Skeletal muscle cell (primary cell): ENCODE measurements around the gene SNAPC2.

Experiments used
- DNase-seq: peaks from one replicate; pipeline ENCODE4 v3.0.0-alpha.2; 2010; ENCODE audit warnings: low read depth
- H3K4me3 ChIP-seq: 2 replicates; pipeline ENCODE4 v1.5.1; 2011; ENCODE audit warnings: low read depth, mild to moderate bottlenecking, control low read depth, low read length, moderate library complexity

Gene SNAPC2

GRCh38 chr19:7907122-7907521, 13.0 kb upstream of the SNAPC2 start:
- no peak for DNase-seq
- H3K4me3 ChIP-seq, result no peak overlapping the region

- no peak overlapping the region for H3K4me3 ChIP-seq
- no peak for DNase-seq
Measured at GRCh38 chr19:7907544-7907943, 12.6 kb upstream of the SNAPC2 start.

DNA sequence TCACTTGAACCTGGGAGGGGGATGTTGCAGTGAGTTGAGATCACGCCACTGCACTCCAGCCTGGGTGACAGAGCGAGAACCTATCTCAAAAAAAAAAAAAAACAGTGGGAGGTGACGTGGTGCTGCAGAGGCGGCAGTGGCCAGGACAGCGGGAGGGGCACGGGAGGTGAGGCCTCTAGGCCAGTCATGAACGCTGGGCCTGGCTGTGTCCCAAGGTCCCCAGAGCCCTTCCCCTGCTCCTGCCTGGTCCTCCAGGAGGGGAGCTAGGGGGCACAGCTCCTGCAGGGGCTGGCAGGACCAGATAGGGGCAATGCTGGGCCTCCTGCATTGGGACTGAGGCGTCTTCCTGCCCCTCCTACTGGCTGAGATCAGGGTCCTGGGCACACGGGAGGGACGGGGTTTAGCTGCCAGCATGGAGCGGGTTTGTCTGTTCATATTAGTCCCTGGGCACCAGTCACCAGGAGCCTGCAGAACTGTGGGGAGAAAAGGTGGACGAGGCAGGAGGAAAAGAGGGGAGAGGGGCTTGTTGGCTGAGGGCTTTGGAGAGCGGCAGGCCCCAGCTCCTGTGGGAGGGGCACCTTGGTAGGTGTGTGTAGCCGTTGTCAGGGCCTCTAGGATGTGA, 11.9 kb upstream of the SNAPC2 start:
- no peak overlapping the region for H3K4me3 ChIP-seq
- DNase-seq, result no peak

DNA sequence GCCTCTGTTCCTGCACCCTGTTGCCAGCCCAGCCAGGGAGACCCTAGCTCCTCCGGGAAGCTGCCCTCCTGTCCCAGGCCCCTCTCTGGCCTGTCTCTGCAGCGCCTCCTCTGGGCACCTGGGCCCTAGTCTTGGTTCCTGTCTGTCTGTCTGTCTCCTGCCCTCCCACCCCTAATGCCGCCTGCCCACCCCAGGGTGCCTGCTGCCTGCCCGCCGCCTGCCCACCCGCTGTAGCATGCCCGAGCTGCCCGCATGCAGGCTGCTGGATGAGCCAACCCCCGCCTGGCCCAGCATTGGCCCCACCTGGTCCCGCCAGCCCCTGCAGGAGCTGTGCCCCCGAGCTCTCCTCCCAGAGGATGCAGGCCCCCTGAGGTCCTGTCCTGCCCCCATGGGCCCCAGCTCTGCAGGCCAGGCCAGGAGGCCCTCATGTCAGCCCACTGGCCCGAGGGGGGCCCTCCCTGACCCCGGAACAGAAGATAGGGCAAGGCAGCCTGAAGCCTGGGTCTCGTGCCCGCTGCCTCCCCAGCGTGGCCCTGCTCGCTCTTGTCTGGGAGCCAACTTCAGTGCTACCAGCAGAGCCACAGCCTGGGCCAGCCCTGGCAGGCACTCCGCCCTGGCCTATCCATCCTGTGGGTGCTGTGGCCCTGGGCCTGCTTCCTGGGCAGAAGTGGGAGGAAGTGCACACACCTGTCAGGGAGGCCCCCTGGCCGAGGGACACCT, 11.2 kb upstream of the SNAPC2 start:
- no peak for DNase-seq
- H3K4me3 ChIP-seq, result no peak overlapping the region

DNA sequence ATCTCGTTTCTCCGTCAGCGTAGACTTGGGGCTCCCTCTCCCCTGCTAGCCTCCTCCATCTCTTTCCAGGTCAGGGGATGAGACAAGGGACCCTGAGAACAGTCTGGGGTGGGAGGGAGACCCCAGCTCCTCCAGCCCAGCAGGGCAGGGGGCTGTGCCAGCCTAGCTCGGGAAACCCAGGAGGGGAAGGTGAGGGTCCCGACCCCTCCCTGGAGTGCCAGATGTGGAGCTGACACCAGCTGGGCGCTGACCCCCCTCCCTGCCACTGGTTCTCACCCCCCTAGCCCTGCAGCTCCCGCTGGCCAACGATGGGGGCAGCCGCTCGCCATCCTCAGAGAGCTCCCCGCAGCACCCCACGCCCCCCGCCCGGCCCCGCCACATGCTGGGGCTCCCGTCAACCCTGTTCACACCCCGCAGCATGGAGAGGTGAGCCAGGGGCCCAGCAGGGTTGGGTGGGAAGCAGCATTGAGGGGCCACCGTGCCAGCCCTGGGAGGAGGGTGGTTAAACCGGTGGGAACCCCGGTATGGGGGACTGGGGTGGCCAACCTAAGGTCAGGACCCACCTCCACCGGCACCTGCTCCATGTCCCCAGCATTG, 10.6 kb upstream of the SNAPC2 start:
- no peak overlapping the region for H3K4me3 ChIP-seq
- DNase-seq, result no peak

- H3K4me3 ChIP-seq, result no peak overlapping the region
- no peak for DNase-seq
Measured at GRCh38 chr19:7910321-7911161, 9.6 kb upstream of the SNAPC2 start.

GRCh38 chr19:7911508-7912143, 8.5 kb upstream of the SNAPC2 start:
- DNase-seq, result no peak
- H3K4me3 ChIP-seq, result no peak overlapping the region

DNA sequence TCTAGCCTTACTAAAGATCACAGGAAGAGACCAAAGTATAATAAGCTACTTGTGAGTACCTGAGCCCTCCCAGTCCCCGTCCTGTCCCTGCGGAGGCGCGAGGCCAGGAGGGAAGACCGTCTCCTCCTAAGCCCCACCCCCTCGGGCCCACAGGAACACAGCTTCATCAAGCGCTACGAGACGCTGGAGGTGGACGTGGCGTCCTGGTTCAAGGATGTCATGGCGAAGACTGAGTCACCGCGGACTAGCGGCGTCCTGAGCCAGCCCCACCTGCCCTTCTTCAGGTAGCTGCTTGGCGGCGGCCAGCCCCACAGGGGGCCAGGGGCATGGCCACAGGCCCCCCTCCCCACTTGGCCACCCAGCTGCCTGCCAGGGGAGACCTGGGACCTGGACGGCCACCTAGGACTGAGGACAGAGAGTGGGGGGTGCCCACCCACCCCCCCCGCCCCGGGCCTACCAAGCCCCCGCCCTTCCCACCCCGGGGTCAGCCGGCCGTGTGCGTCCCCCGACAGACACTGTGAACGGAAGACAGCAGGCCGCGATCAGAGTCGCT, 7.9 kb upstream of the SNAPC2 start:
- H3K4me3 ChIP-seq, result no peak overlapping the region
- no peak for DNase-seq

DNA sequence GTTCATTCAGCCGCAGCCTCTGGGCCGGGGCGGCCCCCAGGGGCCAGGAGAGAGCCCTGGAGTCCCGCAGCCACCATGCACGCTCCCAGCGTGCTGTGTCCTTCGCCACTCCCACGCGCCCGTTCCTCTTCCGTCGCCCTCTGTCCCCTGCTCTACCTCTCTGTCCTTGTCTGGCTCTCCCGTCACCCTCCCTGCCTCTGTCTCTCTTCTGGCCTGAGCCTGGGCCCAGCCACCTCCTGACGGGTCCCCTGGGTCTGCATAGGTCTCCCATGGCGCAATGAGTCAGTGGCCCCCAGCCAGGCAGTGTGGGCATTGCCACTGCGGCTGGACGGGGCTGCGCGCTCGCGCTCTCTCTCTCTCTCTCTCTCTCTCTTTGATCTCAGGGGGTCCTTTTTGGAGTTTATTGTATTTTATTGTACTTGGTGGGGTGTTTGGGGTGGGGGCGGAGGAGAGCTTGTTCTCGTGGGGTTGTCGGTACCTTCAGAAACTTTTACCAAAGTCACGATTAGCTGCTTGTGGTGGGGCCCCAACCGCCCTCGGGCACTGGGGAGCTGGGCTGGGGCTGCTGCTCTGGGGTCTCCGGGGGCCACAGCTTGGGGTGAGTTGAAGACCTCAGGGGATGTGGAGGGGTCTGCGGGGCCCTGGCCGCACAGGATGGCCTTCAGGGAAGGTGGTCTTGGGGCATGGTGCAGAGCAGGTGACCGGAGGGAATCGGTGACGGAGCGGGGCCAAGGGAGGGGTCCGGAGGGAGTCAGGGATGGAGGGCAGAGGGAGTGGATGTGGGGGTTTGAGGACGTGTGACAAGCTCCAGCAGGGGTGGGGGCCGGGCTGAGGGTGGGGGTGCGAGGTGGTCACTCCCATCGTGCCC, 7.2 kb upstream of the SNAPC2 start:
- DNase-seq, result no peak
- H3K4me3 ChIP-seq, result no peak overlapping the region

- DNase-seq, result no peak
- H3K4me3 ChIP-seq, result no peak overlapping the region
Measured at GRCh38 chr19:7913652-7914051, 6.5 kb upstream of the SNAPC2 start.

DNA sequence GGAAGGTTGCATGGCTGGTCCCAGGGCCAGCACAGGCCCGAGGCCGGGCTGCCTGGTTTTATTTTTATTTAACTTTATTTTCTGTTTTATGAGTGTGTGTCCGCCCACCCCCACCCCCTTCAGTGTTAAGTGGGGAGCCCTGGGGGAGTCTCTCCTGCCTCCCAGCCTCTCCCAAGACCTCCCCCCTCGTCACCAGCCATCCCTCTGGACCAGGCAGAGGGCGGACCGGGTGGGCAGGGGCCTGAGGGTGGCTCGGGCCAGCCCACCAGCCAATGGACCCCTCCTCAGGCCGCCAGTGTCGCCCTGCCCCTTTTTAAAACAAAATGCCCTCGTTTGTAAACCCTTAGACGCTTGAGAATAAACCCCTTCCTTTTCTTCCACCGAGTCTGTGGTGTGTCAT, 6.0 kb upstream of the SNAPC2 start:
- H3K4me3 ChIP-seq, result no peak overlapping the region
- no peak for DNase-seq

DNA sequence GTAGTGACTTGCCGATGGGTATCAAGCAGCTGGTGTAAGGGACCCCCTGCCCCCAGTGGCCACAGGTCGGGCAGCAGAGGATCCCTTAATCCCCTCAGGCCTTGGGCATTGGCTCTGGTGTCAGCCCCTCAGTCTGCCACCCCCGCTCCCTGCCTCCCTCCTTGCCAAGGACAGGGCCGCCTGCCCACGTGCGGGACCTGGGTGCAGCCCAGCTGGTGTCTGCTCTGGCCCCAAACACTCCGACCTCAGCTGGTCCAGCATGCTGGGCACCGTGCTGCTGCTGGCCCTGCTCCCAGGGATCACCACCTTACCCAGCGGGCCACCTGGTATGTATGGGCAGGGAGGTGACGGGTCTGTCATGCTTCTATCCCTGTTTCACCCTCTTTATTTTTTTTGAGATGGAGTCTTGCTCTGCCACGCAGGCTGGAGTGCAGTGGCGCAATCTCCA, 5.5 kb upstream of the SNAPC2 start, which contains the start of gene TGFBR3L:
TGFBR3L (plus strand) TSS at position 233 of the 448 bp plus-strand sequence.
- peak within 1 kb of the TSS; percentile 51 for H3K4me3 ChIP-seq
- DNase-seq, result no peak

GRCh38 chr19:7915250-7916102, 4.7 kb upstream of the SNAPC2 start:
- H3K4me3 ChIP-seq, result peak overlapping the region; percentile 51

DNA sequence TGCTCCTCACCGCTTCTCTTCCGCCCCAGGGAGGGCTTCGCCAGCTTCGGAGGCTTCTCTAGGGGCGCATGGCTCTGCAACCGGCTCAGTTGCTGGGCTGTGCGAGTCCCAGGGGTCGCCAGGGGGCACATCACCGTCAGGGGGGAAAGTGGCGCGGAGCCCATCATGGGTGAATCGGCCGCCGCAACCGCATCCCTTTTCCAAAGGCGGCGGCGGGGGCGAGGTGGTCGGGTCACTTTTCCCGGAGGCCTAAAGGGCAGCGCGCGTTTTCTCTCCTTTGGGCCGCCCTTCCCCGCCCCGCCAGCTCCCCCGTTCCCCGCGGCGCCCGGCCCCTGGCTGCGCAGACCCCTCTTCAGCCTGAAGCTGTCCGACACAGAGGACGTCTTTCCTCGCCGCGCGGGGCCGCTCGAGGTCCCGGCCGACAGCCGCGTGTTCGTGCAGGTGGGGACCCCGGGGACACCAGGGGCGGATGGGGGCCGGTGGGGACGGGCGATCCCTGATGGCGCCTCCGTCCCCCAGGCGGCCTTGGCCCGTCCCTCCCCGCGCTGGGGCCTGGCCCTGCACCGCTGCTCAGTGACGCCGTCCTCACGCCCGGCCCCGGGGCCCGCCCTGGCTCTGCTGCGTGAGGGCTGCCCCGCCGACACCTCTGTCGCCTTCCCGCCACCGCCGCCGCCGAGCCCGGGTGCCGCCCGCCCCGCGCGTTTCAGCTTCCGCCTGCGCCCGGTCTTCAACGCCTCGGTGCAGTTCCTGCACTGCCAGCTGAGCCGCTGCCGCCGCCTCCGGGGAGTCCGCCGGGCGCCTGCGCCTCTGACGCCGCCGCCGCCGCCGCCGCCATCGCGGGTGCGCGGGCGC, 3.8 kb upstream of the SNAPC2 start:
- DNase-seq, result no peak
- H3K4me3 ChIP-seq, result peak overlapping the region; percentile 51

More at GRCh38 chr19:7915250-7916102, 4.7 kb upstream of the SNAPC2 start:
- DNase-seq, result no peak

DNA sequence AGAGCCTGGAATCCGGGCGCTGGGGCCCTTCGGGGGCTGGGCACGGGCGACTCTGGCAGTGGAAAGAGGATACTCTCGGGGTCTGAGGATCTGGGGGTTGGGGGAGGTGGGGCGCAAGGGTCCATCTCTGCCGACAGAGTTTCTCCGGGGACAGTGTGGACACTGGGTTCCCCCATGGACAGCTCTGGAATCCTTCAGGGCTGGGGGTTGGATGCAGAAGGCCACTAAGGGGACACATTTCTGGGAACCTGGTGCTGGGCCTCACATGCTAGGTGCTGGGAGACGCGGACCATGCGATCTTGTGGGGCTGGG, 3.2 kb upstream of the SNAPC2 start:
- no peak for DNase-seq
- peak overlapping the region; percentile 51 for H3K4me3 ChIP-seq

DNA sequence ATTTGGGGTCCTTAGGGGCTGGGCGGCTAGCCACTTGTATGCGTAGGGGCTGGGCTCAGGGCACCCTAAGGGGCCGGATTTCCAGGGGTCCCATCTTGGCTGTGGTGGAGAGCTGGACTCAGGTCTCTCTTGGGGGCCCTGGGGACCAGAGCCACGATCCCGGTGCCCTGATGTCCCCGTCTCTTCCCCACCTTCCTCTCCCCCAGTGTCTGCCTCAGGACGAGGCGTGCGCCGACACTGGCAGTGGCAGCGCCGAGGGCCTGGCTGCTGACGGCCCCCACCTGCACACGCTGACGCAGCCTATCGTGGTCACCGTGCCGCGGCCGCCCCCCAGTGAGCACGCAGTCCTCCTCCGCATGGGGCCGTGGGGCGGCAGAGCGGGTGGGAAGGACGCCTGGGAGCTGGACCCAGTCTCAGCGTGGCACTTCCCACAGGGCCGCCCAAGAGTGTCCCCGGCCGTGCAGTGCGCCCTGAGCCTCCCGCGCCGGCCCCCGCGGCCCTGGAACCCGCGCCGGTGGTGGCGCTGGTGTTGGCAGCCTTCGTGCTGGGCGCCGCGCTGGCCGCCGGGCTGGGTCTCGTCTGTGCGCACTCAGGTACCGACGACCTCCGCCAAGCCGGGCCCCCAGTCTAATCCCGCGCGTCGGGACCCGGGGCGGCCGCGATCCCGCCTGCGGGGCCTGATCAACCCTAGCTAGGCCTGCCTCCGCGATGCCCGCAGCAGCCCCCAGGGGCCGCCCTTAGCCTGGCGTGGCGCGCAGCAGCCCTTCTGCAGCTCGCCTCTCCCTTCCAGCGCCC, 2.7 kb upstream of the SNAPC2 start:
- H3K4me3 ChIP-seq, result peak overlapping the region; percentile 51
- DNase-seq, result no peak
